K562 (cell line): Measurements from ENCODE around the gene PODXL.

Source experiments
- LARP7 ChIP-seq: fragments of 450-650 bp; IDR thresholded peaks from 2 replicates; pipeline ENCODE4 v1.6.1; 2016
- SMC3 ChIP-seq: conservative IDR thresholded peaks from 2 replicates; pipeline ENCODE4 v1.6.1; 2011; ENCODE audit warnings: low read depth, low read length, improper control_type of control experiment; ENCODE audit not compliant: insufficient read depth
- ZHX1 ChIP-seq: fragments of 150-350 bp; conservative IDR thresholded peaks from 2 replicates; pipeline ENCODE4 v1.6.1; 2014; ENCODE audit warnings: low read length

GRCh38 chr7:131513245-131514061, 43.0 kb downstream of the PODXL start:
- TF ChIP-seq ZHX1 = no peak
- no peak for TF ChIP-seq LARP7
- TF ChIP-seq SMC3 = peak; percentile 89
